Sigmoid colon (tissue), 7 donors: ENCODE data around the gene POU6F1. TPM values are rescaled to one million over a fixed set of nuclear protein-coding genes. Genes with fewer than 3 reads are reported as not detected.

Experiments
- DNase-seq: peaks from one replicate; pipeline ENCODE4 v3.0.0-alpha.2; 2019
- H3K27ac ChIP-seq, 4 donors: fragments of 200-600 bp; sonication (generic); one replicate each; pipeline ENCODE4 v1.5.1; 2016 to 2019; ENCODE audit warnings: mild to moderate bottlenecking in 1 of 4
- H3K27me3 ChIP-seq, 3 donors: fragments of 200-600 bp; sonication (generic); one replicate each; pipeline ENCODE4 v1.5.1; 2019; ENCODE audit warnings: mild to moderate bottlenecking in 1 of 3
- H3K36me3 ChIP-seq, 4 donors: fragments of 200-600 bp; sonication (generic); one replicate each; pipeline ENCODE4 v1.5.1; 2016 to 2019
- H3K4me1 ChIP-seq, 4 donors: fragments of 200-600 bp; sonication (generic); one replicate each; pipeline ENCODE4 v1.5.1; 2017 to 2019
- H3K4me3 ChIP-seq, 4 donors: fragments of 200-600 bp; sonication (generic); one replicate each; pipeline ENCODE4 v1.5.1; 2017 to 2019; ENCODE audit warnings: mild to moderate bottlenecking in 2 of 4, moderate library complexity in 1 of 4
- H3K9me3 ChIP-seq, 4 donors: fragments of 200-600 bp in 3 of 4; sonication (generic) in 3 of 4; one replicate each; pipeline versions ENCODE4 v1.5.1 to v1.6.1; 2013 to 2019
- CTCF ChIP-seq, 4 experiments: fragments of 450-650 bp in 3 of 4; fragments of 200-600 bp in 1 of 4; IDR thresholded peaks; one replicate each; pipeline ENCODE4 v1.5.1; 2016 to 2019; ENCODE audit warnings: antibody characterized with exemption in 4 of 4, mild to moderate bottlenecking in 3 of 4, moderate library complexity in 2 of 4
- EP300 ChIP-seq, 4 donors: sonication (generic); formaldehyde crosslinking; IDR thresholded peaks; one replicate each; pipeline ENCODE4 v1.6.1; 2017; ENCODE audit warnings: antibody characterized with exemption in 4 of 4
- POLR2A ChIP-seq, 2 donors: fragments of 450-650 bp; IDR thresholded peaks; one replicate each; pipeline ENCODE4 v1.6.1; 2016; ENCODE audit warnings: antibody characterized with exemption in 2 of 2, mild to moderate bottlenecking in 2 of 2, moderate library complexity in 2 of 2
- POLR2AphosphoS5 ChIP-seq, 4 donors: sonication (generic); formaldehyde crosslinking; IDR thresholded peaks; one replicate each; pipeline ENCODE4 v1.6.1; 2017; ENCODE audit warnings: antibody characterized with exemption in 4 of 4
- WGBS, 2 donors: extraction: QIAGEN DNeasy Blood & Tissue Kit; methylation state at CpG; one replicate each; pipeline ENCODE4 v1.1.7; 2013; 5-methylcytosine and 5-hydroxymethylcytosine counted together
- intact Hi-C: fragments of 100-400 bp; cut with DNase I; formaldehyde crosslinking; loops from one replicate; pipeline ENCODE4 v1.15.1; 2023
- polyA plus RNA-seq, 3 donors: library from polyadenylated mRNA; stranded (reverse); fragments of 200-250 nt; gene quantifications; one replicate each; pipeline ENCODE4 v1.2.3, GENCODE V29; 2013
- small RNA-seq, 3 donors: library from RNA; depleted of rRNA; stranded (forward); fragments of <200 nt; gene quantifications; one replicate each; pipeline ENCODE3, GENCODE V24; 2016
- total RNA-seq, 4 donors: library from RNA; depleted of rRNA; stranded (reverse); fragments of >200 nt; gene quantifications; one replicate each; pipeline ENCODE4 v1.1.0, GENCODE V29; 2016
- donor health status: healthy with polysubstance abuse.
- donor health status: Bipolar disorder and iron deficiency.
- donor health status: healthy.

The POU6F1 gene
- total and polyA plus RNA-seq, 7 donors: 1.2 to 15.8 (median 5.8) TPM

- 63 to 65% methylated on average over 3 of the region's 3 CpGs for WGBS, 2 donors
Observed at GRCh38 chr12:51150777-51151176, 67.1 kb downstream of the POU6F1 start.

GRCh38 chr12:51147309-51147708 is 70.6 kb downstream of the POU6F1 start:
- 87 to 97% methylated on average over 1 of the region's 1 CpG for WGBS, 2 donors
- DNase-seq: no peak
- no peak overlapping the region for H3K27ac ChIP-seq
- H3K27me3 ChIP-seq: no peaks in the 10 kb centered on the region
- H3K4me1 ChIP-seq: no peaks in the 10 kb centered on the region
- H3K9me3 ChIP-seq: no peaks in the 10 kb centered on the region
- no peaks in the 10 kb centered on the region for H3K36me3 ChIP-seq
- H3K4me3 ChIP-seq: no peak overlapping the region
- no peak for TF ChIP-seq EP300 (IDR thresholded peaks at IDR 0.05)
- no peak for TF ChIP-seq POLR2A (IDR thresholded peaks at IDR 0.05)
- no peak for TF ChIP-seq POLR2AphosphoS5 (IDR thresholded peaks at IDR 0.05)
- no peak for TF ChIP-seq CTCF (IDR thresholded peaks at IDR 0.05)
- intact Hi-C loops: no loop called here

More at GRCh38 chr12:51150777-51151176, 67.1 kb downstream of the POU6F1 start:
- Histone ChIP-seq H3K36me3 (no peaks in the 10 kb centered on the region), H3K27me3 (no peaks in the 10 kb centered on the region), H3K9me3 (no peaks in the 10 kb centered on the region), H3K4me3 (no peak overlapping the region), H3K27ac (no peak overlapping the region), H3K4me1 (no peaks in the 10 kb centered on the region)
- DNase-seq: no peak
- no peak for TF ChIP-seq EP300 (IDR thresholded peaks at IDR 0.05)
- no peak for TF ChIP-seq POLR2A (IDR thresholded peaks at IDR 0.05)
- TF ChIP-seq POLR2AphosphoS5 (IDR thresholded peaks at IDR 0.05): no peak
- TF ChIP-seq CTCF (IDR thresholded peaks at IDR 0.05): no peak
- intact Hi-C loops: no loop called here

- Histone ChIP-seq H3K4me3 (no peak overlapping the region), H3K27ac (no peak overlapping the region), H3K9me3 (no peaks in the 10 kb centered on the region), H3K27me3 (no peaks in the 10 kb centered on the region), H3K36me3 (peaks cover 0 to 12% (median 3%) of the 10 kb centered on the region in 4 donors), H3K4me1 (no peaks in the 10 kb centered on the region)
- no peak for TF ChIP-seq POLR2A (IDR thresholded peaks at IDR 0.05)
- TF ChIP-seq EP300 (IDR thresholded peaks at IDR 0.05): no peak
- no peak for TF ChIP-seq POLR2AphosphoS5 (IDR thresholded peaks at IDR 0.05)
- no peak for TF ChIP-seq CTCF (IDR thresholded peaks at IDR 0.05)
- intact Hi-C loops: no loop called here
- DNase-seq: no peak
- 97 to 98% methylated on average over 3 of the region's 3 CpGs for WGBS, 2 donors
Observed at GRCh38 chr12:51139292-51139844, 78.5 kb downstream of the POU6F1 start.

Small RNA genes lying within 50 kb of the gene (small RNA-seq; reads per million reads assigned to genes)
- gene RF00019 (0 reads per million in 3 donors), gene RNU6-199P (0 reads per million in 3 donors)

Other genes with a start within 250 kb of the POU6F1 start
- gene SLC11A2, start 191.7 kb downstream of the POU6F1 start, total RNA-seq: 10 to 100 TPM; 25.0 to 44.6 (median 37.1) TPM
- gene SLC11A2, start 191.7 kb downstream of the POU6F1 start, polyA plus RNA-seq: 10 to 100 TPM in 1 of 3 donors, 1 to 10 TPM in 2; 3.9 to 21.4 (median 4.8) TPM
- 10 to 100 TPM; 59.5 to 87.2 (median 72.4) TPM for gene LETMD1, start 169.7 kb downstream of the POU6F1 start, total RNA-seq
- gene LETMD1, start 169.7 kb downstream of the POU6F1 start, polyA plus RNA-seq: 10 to 100 TPM; 37.0 to 66.0 (median 55.3) TPM
- gene CSRNP2, start 134.5 kb downstream of the POU6F1 start, total RNA-seq: 10 to 100 TPM; 17.4 to 23.9 (median 20.6) TPM
- gene CSRNP2, start 134.5 kb downstream of the POU6F1 start, polyA plus RNA-seq: 10 to 100 TPM in 1 of 3 donors, 1 to 10 TPM in 2; 8.4 to 11.4 (median 9.2) TPM
- gene TFCP2, start 44.9 kb downstream of the POU6F1 start, total RNA-seq: 10 to 100 TPM; 11.9 to 17.8 (median 13.7) TPM
- gene TFCP2, start 44.9 kb downstream of the POU6F1 start, polyA plus RNA-seq: 10 to 100 TPM; 10.4 to 18.1 (median 12.6) TPM
- 100 to 1,000 TPM; 107 to 265 (median 191) TPM for gene DAZAP2, start 20.8 kb upstream of the POU6F1 start, total RNA-seq
- 100 to 1,000 TPM; 428 to 701 (median 638) TPM for gene DAZAP2, start 20.8 kb upstream of the POU6F1 start, polyA plus RNA-seq
- 1 to 10 TPM; 1.9 to 5.3 (median 3.4) TPM for gene SMAGP, start 52.4 kb upstream of the POU6F1 start, total RNA-seq
- 10 to 100 TPM; 78.8 to 81.7 (median 81.1) TPM for gene SMAGP, start 52.4 kb upstream of the POU6F1 start, polyA plus RNA-seq
- gene BIN2, start 106.1 kb upstream of the POU6F1 start, total RNA-seq: 1 to 10 TPM; 2.3 to 4.2 (median 2.9) TPM
- 10 to 100 TPM in 2 of 3 donors, 1 to 10 TPM in 1; 7.4 to 21.2 (median 10.8) TPM for gene BIN2, start 106.1 kb upstream of the POU6F1 start, polyA plus RNA-seq
- gene CELA1, start 128.6 kb upstream of the POU6F1 start, total RNA-seq: not detected
- gene CELA1, start 128.6 kb upstream of the POU6F1 start, polyA plus RNA-seq: not detected
- 1 to 10 TPM; 1.6 to 7.6 (median 4.6) TPM for gene GALNT6, start 173.3 kb upstream of the POU6F1 start, total RNA-seq
- 10 to 100 TPM in 1 of 3 donors, 1 to 10 TPM in 2; 3.7 to 10.6 (median 7.2) TPM for gene GALNT6, start 173.3 kb upstream of the POU6F1 start, polyA plus RNA-seq
- gene SLC4A8, start 206.8 kb upstream of the POU6F1 start, total RNA-seq: 1 to 10 TPM in 2 of 4 donors, under 1 TPM in 2; 0.16 to 3.0 (median 1.3) TPM
- gene SLC4A8, start 206.8 kb upstream of the POU6F1 start, polyA plus RNA-seq: 1 to 10 TPM in 1 of 3 donors, under 1 TPM in 2; under 0.01 to 1.1 (median under 0.01) TPM